Endodermal cell (in vitro differentiated cells): ENCODE results near the gene UBASH3A. TPM values are rescaled to one million over a fixed set of nuclear protein-coding genes. Genes with fewer than 3 reads are reported as not detected.

Experiments
- DNase-seq: peaks from one replicate; pipeline ENCODE4 v3.0.0-alpha.2; 2017
- H3K27ac ChIP-seq: 2 replicates; pipeline ENCODE4 v1.5.1; 2013; ENCODE audit warnings: mild to moderate bottlenecking, low read depth, low read length, moderate library complexity
- H3K27me3 ChIP-seq: 2 replicates; pipeline ENCODE4 v1.6.1; 2013; ENCODE audit warnings: mild to moderate bottlenecking, low read length, moderate library complexity; ENCODE audit not compliant: insufficient read depth, control insufficient read depth, poor library complexity, severe bottlenecking
- H3K36me3 ChIP-seq: 2 replicates; pipeline ENCODE4 v1.7.0; 2013; ENCODE audit warnings: mild to moderate bottlenecking, low read length, moderate library complexity; ENCODE audit not compliant: control insufficient read depth, insufficient read depth
- H3K4me1 ChIP-seq: one replicate; pipeline ENCODE4 v1.7.0; 2013; ENCODE audit warnings: low read length; ENCODE audit not compliant: control insufficient read depth, insufficient read depth
- H3K4me3 ChIP-seq: 2 replicates; pipeline ENCODE4 v1.5.1; 2013; ENCODE audit warnings: mild to moderate bottlenecking, low read length, moderate library complexity
- H3K9ac ChIP-seq: 2 replicates; pipeline ENCODE4 v1.6.1; 2013; ENCODE audit warnings: mild to moderate bottlenecking, low read length, moderate library complexity; ENCODE audit not compliant: poor library complexity, severe bottlenecking; ENCODE audit errors: extremely low read depth
- H3K9me3 ChIP-seq: 2 replicates; pipeline ENCODE4 v1.6.1; 2013; ENCODE audit warnings: mild to moderate bottlenecking, low read length, moderate library complexity; ENCODE audit not compliant: control insufficient read depth
- H3K27ac Mint-ChIP-seq: 2 replicates; pipeline ENCODE4 v1.8.0; 2020; ENCODE audit warnings: mixed read lengths
- H3K27me3 Mint-ChIP-seq: 2 replicates; pipeline ENCODE4 v1.8.0; 2021; ENCODE audit warnings: mild to moderate bottlenecking, mixed read lengths; ENCODE audit not compliant: insufficient read depth
- H3K36me3 Mint-ChIP-seq: 2 replicates; pipeline ENCODE4 v1.8.0; 2020; ENCODE audit warnings: low read depth, mixed read lengths
- H3K4me1 Mint-ChIP-seq: 2 replicates; pipeline ENCODE4 v1.8.0; 2020; ENCODE audit warnings: mixed read lengths
- H3K4me3 Mint-ChIP-seq: 2 replicates; pipeline ENCODE4 v1.8.0; 2020; ENCODE audit warnings: mild to moderate bottlenecking, moderate library complexity, mixed read lengths
- H3K9me3 Mint-ChIP-seq: 2 replicates; pipeline ENCODE4 v1.8.0; 2020; ENCODE audit warnings: mild to moderate bottlenecking, mixed read lengths
- WGBS, 2 experiments: methylation state at CpG; one replicate each; pipeline versions ENCODE4 v1.1.5 to v1.1.7; 2013; ENCODE audit warnings: missing lambda C conversion rate in 2 of 2, mixed read lengths in 1 of 2; ENCODE audit not compliant: insufficient coverage in 1 of 2, insufficient read length in 1 of 2; 5-methylcytosine and 5-hydroxymethylcytosine counted together
- total RNA-seq, 2 donors: library from RNA; stranded (reverse); fragmentation: NEBNext Ultra II Directional in 1 of 2; extraction: Animal tissue kit (Norgen Biotek cat#: 25700) in 1 of 2; gene quantifications; 2 replicates in 1 of 2; 3 replicates in 1 of 2; pipeline ENCODE4 v1.2.1, GENCODE V29; 2021
- TF ChIP-seq, protein P1 (sequence below): fragments of 200-600 bp; sonication (generic); conservative IDR thresholded peaks from 2 replicates; pipeline ENCODE4 v1.5.0; 2021; ENCODE audit warnings: antibody characterized with exemption, mild to moderate bottlenecking

UBASH3A gene
- total RNA-seq, 2 donors from 2014 or later: not detected

DNA sequence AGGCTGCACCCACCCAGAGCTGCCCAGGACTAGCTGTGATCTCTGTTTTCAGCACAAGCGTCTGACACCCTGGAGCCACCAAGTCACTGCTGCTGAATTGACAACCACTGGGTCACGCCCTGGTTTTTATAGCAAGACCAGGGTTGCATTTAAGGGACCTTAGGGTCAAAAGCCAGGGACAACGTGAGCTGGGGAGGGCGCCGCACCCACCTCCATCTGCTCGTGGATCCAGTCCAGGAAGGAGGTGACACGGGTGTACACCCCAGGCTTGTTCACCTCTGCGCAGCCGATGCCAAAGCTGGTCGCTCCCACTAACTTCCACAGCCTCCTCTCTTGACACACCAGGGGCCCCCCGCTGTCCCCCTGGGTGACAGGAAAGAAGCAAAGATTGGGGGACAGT lies 28.2 kb upstream of the UBASH3A start:
- H3K27ac Mint-ChIP-seq: no peak overlapping the region
- no peaks in the 10 kb centered on the region for H3K27me3 ChIP-seq
- DNase-seq: no peak
- H3K36me3 Mint-ChIP-seq: no peaks in the 10 kb centered on the region
- H3K9me3 Mint-ChIP-seq: no peaks in the 10 kb centered on the region
- no peaks in the 10 kb centered on the region for H3K9me3 ChIP-seq
- H3K4me1 ChIP-seq: no peaks in the 10 kb centered on the region
- peaks cover 4% of the 10 kb centered on the region for H3K4me1 Mint-ChIP-seq
- no peak overlapping the region for H3K9ac ChIP-seq
- H3K4me3 ChIP-seq: no peak overlapping the region
- H3K27me3 Mint-ChIP-seq: peaks cover 4% of the 10 kb centered on the region
- 88 to 95% methylated on average over 10 to 11 of the region's 11 CpGs for WGBS, 2 experiments
- TF ChIP-seq, protein P1, sequence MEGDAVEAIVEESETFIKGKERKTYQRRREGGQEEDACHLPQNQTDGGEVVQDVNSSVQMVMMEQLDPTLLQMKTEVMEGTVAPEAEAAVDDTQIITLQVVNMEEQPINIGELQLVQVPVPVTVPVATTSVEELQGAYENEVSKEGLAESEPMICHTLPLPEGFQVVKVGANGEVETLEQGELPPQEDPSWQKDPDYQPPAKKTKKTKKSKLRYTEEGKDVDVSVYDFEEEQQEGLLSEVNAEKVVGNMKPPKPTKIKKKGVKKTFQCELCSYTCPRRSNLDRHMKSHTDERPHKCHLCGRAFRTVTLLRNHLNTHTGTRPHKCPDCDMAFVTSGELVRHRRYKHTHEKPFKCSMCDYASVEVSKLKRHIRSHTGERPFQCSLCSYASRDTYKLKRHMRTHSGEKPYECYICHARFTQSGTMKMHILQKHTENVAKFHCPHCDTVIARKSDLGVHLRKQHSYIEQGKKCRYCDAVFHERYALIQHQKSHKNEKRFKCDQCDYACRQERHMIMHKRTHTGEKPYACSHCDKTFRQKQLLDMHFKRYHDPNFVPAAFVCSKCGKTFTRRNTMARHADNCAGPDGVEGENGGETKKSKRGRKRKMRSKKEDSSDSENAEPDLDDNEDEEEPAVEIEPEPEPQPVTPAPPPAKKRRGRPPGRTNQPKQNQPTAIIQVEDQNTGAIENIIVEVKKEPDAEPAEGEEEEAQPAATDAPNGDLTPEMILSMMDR: no peak
- H3K27ac ChIP-seq: no peak overlapping the region
- no peaks in the 10 kb centered on the region for H3K36me3 ChIP-seq
- no peak overlapping the region for H3K4me3 Mint-ChIP-seq

DNA sequence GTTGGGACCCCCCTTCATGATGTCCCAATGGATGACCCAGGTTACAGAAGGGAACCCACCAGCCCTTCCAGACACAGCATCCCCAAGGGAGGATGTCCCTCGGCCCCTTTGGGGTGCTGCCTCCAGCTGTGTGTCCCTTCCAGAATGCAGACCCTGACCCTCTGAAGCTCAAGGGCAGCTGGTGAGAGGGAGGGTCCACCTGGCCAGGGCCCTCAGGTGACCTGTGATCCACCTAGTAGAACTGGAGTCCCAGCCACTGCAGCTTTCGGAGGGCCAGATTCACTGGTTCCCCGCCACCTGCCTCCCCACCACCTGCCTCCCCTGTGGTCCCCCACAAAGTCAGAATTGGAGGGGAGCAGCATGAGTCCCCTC lies 27.8 kb upstream of the UBASH3A start:
- no peak for DNase-seq
- H3K4me1 ChIP-seq: no peaks in the 10 kb centered on the region
- Mint-ChIP-seq H3K36me3 (no peaks in the 10 kb centered on the region), H3K27ac (no peak overlapping the region), H3K4me1 (peaks cover 4% of the 10 kb centered on the region), H3K9me3 (no peaks in the 10 kb centered on the region), H3K27me3 (peaks cover 4% of the 10 kb centered on the region), H3K4me3 (no peak overlapping the region)
- H3K9ac ChIP-seq: no peak overlapping the region
- no peaks in the 10 kb centered on the region for H3K36me3 ChIP-seq
- H3K27ac ChIP-seq: no peak overlapping the region
- TF ChIP-seq, protein P1: no peak
- no peaks in the 10 kb centered on the region for H3K9me3 ChIP-seq
- WGBS, 2 experiments: 91 to 100% methylated on average over 3 of the region's 3 CpGs
- no peaks in the 10 kb centered on the region for H3K27me3 ChIP-seq
- H3K4me3 ChIP-seq: no peak overlapping the region

DNA sequence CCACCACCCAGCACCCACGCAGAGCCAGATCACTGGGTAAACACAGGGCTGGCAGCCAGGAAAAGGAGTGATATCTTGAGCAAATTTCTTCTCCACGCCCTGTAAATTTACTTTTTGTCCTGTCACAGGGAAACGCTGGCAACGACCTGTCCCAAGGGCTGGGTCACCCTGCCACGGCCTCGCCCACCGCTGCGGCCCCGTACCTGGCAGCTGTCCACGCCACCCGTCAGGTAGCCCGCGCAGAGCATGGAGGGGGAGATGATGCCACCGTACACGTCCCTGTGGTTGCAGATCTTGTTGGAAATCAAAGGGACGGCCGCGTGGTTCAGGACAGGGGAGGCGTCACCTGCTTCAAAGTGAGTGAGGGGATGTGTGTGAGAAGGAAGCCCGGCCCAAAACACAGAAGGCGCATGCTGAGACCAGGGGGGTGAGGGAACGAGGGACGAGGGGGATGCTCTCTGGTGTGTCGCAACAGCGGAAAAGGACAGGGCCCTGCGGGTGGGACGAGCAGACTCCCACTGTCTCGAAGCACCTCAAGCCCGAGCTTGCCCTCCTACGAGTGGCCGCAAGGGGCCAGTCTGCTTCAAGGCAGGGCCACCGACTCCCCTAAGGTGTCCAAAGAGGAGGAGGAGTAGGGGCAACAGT lies 27.2 kb upstream of the UBASH3A start:
- Histone ChIP-seq H3K9me3 (no peaks in the 10 kb centered on the region), H3K27me3 (no peaks in the 10 kb centered on the region), H3K36me3 (no peaks in the 10 kb centered on the region), H3K4me3 (no peak overlapping the region), H3K27ac (no peak overlapping the region), H3K9ac (no peak overlapping the region), H3K4me1 (no peaks in the 10 kb centered on the region)
- Mint-ChIP-seq H3K36me3 (no peaks in the 10 kb centered on the region), H3K4me3 (no peak overlapping the region), H3K4me1 (peaks cover 4% of the 10 kb centered on the region), H3K27me3 (peaks cover 4% of the 10 kb centered on the region), H3K27ac (no peak overlapping the region), H3K9me3 (peaks cover under 1% of the 10 kb centered on the region)
- 91 to 94% methylated on average over 21 to 32 of the region's 32 CpGs for WGBS, 2 experiments
- TF ChIP-seq, protein P1: peak; percentile 46
- DNase-seq: peak; percentile 64
